Panc1 (cell line): ENCODE data around the gene JPH2. TPM values are rescaled to one million over a fixed set of nuclear protein-coding genes. Genes with fewer than 3 reads are reported as not detected.

Experiments used
- ATAC-seq: fragments of 200-7000 bp; cut with Tn5 transposase; 2 replicates; pipeline ENCODE4 v1.9.1; 2020; ENCODE audit warnings: mild to moderate bottlenecking, moderate library complexity
- BruUV-seq: library from RNA; stranded (reverse); fragments of 400-500 nt; replicated peaks from 2 replicates; lab custom pipeline; 2021; lab: Mats Ljungman, UMichigan
- CTCF ChIA-PET: fragments of 300-600 bp; sonication (Branson Sonifier 250); formaldehyde crosslinking; loops from one replicate; lab custom pipeline; 2022; ENCODE audit warnings: antibody characterized with exemption; lab: Charles Lee
- POLR2A ChIA-PET: fragments of 300-600 bp; sonication (Branson Sonifier 250); formaldehyde crosslinking; loops from one replicate; lab custom pipeline; 2022; ENCODE audit warnings: antibody characterized with exemption; lab: Charles Lee
- DNase-seq: peaks from one replicate; pipeline ENCODE4 v3.0.0-alpha.2; 2010; ENCODE audit warnings: low read depth, low spot score
- H3K27ac ChIP-seq: 2 replicates; pipeline ENCODE4 v1.5.1; 2011; ENCODE audit warnings: mild to moderate bottlenecking, low read length, inconsistent platforms
- H3K27me3 ChIP-seq: fragments of 200-500 bp; sonication (Bioruptor generic); 2 replicates; pipeline ENCODE4 v1.6.0; 2014; ENCODE audit warnings: low read length, inconsistent platforms; ENCODE audit not compliant: control insufficient read depth, insufficient read depth
- H3K36me3 ChIP-seq: fragments of 200-500 bp; sonication (Bioruptor generic); 2 replicates; pipeline ENCODE4 v1.5.1; 2014; ENCODE audit warnings: inconsistent platforms, mild to moderate bottlenecking, low read length, moderate library complexity; ENCODE audit not compliant: control insufficient read depth, insufficient read depth
- H3K4me1 ChIP-seq: 2 replicates; pipeline ENCODE4 v1.5.1; 2011; ENCODE audit warnings: inconsistent platforms, mild to moderate bottlenecking, low read length, moderate library complexity; ENCODE audit not compliant: control insufficient read depth, insufficient read depth
- H3K4me3 ChIP-seq, 2 experiments: 2 replicates each; pipeline ENCODE4 v1.5.1; 2011 to 2012; ENCODE audit warnings: low read depth in 2 of 2, low read length in 2 of 2, mild to moderate bottlenecking in 2 of 2, inconsistent platforms in 1 of 2, moderate library complexity in 1 of 2
- H3K9me3 ChIP-seq: fragments of 200-500 bp; sonication (Bioruptor generic); 2 replicates; pipeline ENCODE4 v1.5.1; 2014; ENCODE audit warnings: low read depth, mild to moderate bottlenecking, inconsistent platforms, low read length, moderate library complexity; ENCODE audit not compliant: control insufficient read depth, insufficient read depth
- CTCF ChIP-seq: fragments of 450-650 bp; IDR thresholded peaks from 2 replicates; pipeline ENCODE4 v1.5.1; 2017; ENCODE audit warnings: mild to moderate bottlenecking
- POLR2AphosphoS5 ChIP-seq: IDR thresholded peaks from 2 replicates; pipeline ENCODE4 v1.6.1; 2012; ENCODE audit warnings: mild to moderate bottlenecking, low read depth, low read length, moderate library complexity
- SIN3A ChIP-seq: IDR thresholded peaks from 2 replicates; pipeline ENCODE4 v1.6.1; 2012; ENCODE audit warnings: low read depth, mild to moderate bottlenecking, low read length, moderate library complexity, borderline replicate concordance; ENCODE audit not compliant: insufficient read depth
- TCF7L2 ChIP-seq: IDR thresholded peaks from 2 replicates; pipeline ENCODE4 v1.6.1; 2011; ENCODE audit warnings: mild to moderate bottlenecking, low read depth, low read length, inconsistent platforms
- in situ Hi-C: cut with HindIII; loops from 2 replicates; pipeline ENCODE4 v1.10.0; 2016; ENCODE audit warnings: low sequenced_read_pairs, low pct_unique_long_range_greater_than_20kb
- intact Hi-C: fragments of 100-400 bp; cut with micrococcal nuclease; formaldehyde crosslinking; loops from one replicate; pipeline ENCODE4 v1.10.0; 2022; ENCODE audit not compliant: unreplicated experiment
- total RNA-seq: library from RNA; stranded (reverse); gene quantifications from one replicate; pipeline ENCODE4 v1.2.1, GENCODE V29; 2021; ENCODE audit not compliant: unreplicated experiment
- TF ChIP-seq, protein P1 (sequence below), 2 experiments: IDR thresholded peaks; 2 replicates each; pipeline ENCODE4 v1.6.1; 2011 to 2012; ENCODE audit warnings: low read depth in 2 of 2, control low read depth in 1 of 2, low read length in 1 of 2, mild to moderate bottlenecking in 1 of 2, moderate library complexity in 1 of 2; ENCODE audit not compliant: insufficient read depth in 1 of 2

JPH2 gene
- total RNA-seq, 1 experiment from 2014 or later, result 0.49 TPM

DNA sequence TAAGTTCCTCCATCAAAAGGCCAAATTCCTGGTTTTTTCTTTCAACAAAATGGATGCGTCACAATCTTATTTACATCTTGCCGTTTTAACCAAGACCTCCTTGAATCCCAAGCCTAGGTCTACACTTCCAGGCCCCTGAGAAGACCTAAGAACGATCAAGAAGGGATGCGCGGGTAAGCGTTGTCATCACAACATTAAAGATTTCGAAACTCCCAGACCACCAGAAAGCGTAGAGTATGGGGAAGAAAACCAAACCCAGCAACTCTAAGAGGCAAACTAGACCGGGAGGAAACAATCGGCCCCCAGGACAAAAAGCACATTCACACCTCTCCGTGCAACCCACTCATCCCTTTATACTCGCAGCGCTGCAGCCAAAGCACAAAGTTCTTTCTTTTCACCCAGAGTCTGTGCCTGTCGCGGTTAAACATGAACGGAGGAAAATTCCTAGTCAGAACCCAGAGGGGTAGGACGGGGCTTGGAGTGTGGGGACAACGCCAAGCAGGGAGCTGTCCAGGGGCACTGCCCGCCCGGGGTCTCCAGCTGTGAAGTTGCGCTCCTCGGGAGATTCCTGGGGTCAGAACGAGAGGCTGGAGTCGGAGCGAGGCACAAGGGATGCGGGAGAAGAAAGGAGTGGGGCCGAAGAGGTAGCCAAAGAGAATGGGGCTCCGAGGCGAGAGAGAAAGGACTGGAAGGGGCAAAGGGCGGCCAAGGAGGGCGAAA, 22.9 kb upstream of the JPH2 start:
- Histone ChIP-seq H3K27ac (peak overlapping the region; percentile 93), H3K4me1 (peaks cover 34% of the 10 kb centered on the region), H3K36me3 (peaks cover 7% of the 10 kb centered on the region; the same call in 1 of the 2 replicates), H3K4me3 (peak overlapping the region; percentile 74 to 100), H3K27me3 (no peaks in the 10 kb centered on the region), H3K9me3 (no peaks in the 10 kb centered on the region)
- peak; percentile 6 for ATAC-seq
- no TSS peak for BruUV-seq
- no peak for TF ChIP-seq SIN3A
- TF ChIP-seq, protein P1, sequence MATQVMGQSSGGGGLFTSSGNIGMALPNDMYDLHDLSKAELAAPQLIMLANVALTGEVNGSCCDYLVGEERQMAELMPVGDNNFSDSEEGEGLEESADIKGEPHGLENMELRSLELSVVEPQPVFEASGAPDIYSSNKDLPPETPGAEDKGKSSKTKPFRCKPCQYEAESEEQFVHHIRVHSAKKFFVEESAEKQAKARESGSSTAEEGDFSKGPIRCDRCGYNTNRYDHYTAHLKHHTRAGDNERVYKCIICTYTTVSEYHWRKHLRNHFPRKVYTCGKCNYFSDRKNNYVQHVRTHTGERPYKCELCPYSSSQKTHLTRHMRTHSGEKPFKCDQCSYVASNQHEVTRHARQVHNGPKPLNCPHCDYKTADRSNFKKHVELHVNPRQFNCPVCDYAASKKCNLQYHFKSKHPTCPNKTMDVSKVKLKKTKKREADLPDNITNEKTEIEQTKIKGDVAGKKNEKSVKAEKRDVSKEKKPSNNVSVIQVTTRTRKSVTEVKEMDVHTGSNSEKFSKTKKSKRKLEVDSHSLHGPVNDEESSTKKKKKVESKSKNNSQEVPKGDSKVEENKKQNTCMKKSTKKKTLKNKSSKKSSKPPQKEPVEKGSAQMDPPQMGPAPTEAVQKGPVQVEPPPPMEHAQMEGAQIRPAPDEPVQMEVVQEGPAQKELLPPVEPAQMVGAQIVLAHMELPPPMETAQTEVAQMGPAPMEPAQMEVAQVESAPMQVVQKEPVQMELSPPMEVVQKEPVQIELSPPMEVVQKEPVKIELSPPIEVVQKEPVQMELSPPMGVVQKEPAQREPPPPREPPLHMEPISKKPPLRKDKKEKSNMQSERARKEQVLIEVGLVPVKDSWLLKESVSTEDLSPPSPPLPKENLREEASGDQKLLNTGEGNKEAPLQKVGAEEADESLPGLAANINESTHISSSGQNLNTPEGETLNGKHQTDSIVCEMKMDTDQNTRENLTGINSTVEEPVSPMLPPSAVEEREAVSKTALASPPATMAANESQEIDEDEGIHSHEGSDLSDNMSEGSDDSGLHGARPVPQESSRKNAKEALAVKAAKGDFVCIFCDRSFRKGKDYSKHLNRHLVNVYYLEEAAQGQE (IDR thresholded peaks at IDR 0.05; ENCODE audit: insufficient read depth in 1 of 2, low read depth in 2 of 2, low read length in 1 of 2), result peak; percentile 59 to 74; a peak in 3 of 4 replicates
- POLR2A ChIA-PET, result no interaction called here
- in situ Hi-C loops, result no loop called here
- intact Hi-C loops, result loop anchor here (10.0 kb wide), 1 partner anchor 395 kb away; no protein-coding TSS in a partner anchor
- CTCF ChIA-PET, result no interaction called here
- DNase-seq, result no peak

- H3K4me1 ChIP-seq, result peaks cover 44% of the 10 kb centered on the region
- H3K4me3 ChIP-seq, result peak overlapping the region; percentile 74 to 100
- intact Hi-C loops, result no loop called here
- ATAC-seq (no peak), DNase-seq (no peak)
- no peaks in the 10 kb centered on the region for H3K9me3 ChIP-seq
- in situ Hi-C loops, result no loop called here
- POLR2A ChIA-PET, result no interaction called here
- CTCF ChIA-PET, result no interaction called here
- no peaks in the 10 kb centered on the region for H3K27me3 ChIP-seq
- BruUV-seq, result no TSS peak
- TF ChIP-seq, protein P1 (IDR thresholded peaks at IDR 0.05; ENCODE audit: insufficient read depth in 1 of 2, low read depth in 2 of 2, low read length in 1 of 2), result no peak
- TF ChIP-seq SIN3A, result no peak
- no peak for TF ChIP-seq TCF7L2
- peak overlapping the region; percentile 93 for H3K27ac ChIP-seq
- peaks cover 7% of the 10 kb centered on the region for H3K36me3 ChIP-seq
Measured at GRCh38 chr20:44208770-44209169, 21.8 kb upstream of the JPH2 start.

GRCh38 chr20:44208165-44208564, 21.2 kb upstream of the JPH2 start:
- in situ Hi-C loops, result no loop called here
- no TSS peak for BruUV-seq
- DNase-seq, result no peak
- POLR2A ChIA-PET, result interaction anchor here (0.6 kb wide), 2 partner anchors 129 to 379 kb away, joined by 3 to 5 read pairs; no protein-coding TSS in a partner anchor
- Histone ChIP-seq H3K36me3 (peaks cover 7% of the 10 kb centered on the region), H3K27ac (peak overlapping the region; percentile 93), H3K4me1 (peaks cover 47% of the 10 kb centered on the region), H3K9me3 (no peaks in the 10 kb centered on the region), H3K4me3 (peak overlapping the region; percentile 74 to 100), H3K27me3 (no peaks in the 10 kb centered on the region)
- ATAC-seq, result no peak
- TF ChIP-seq POLR2AphosphoS5, result no peak
- no peak for TF ChIP-seq TCF7L2
- TF ChIP-seq CTCF, result no peak
- no peak for TF ChIP-seq SIN3A
- TF ChIP-seq, protein P1 (IDR thresholded peaks at IDR 0.05; ENCODE audit: insufficient read depth in 1 of 2, low read depth in 2 of 2, low read length in 1 of 2), result no peak
- CTCF ChIA-PET, result interaction anchor here (0.6 kb wide), 1 partner anchor 182 kb away, joined by 5 read pairs; no protein-coding TSS in a partner anchor
- intact Hi-C loops, result no loop called here
